Spleen (tissue), 11 donors: ENCODE data around the gene FOXP1. TPM values are rescaled to one million over a fixed set of nuclear protein-coding genes. Genes with fewer than 3 reads are reported as not detected.

ENCODE experiments used
- DNase-seq: peaks from one replicate; pipeline ENCODE4 v3.0.0-alpha.2; 2020
- H3K27ac ChIP-seq, 8 donors: fragments of 200-600 bp; sonication (generic) in 7 of 8; 1 replicate in 4 of 8; 2 replicates in 4 of 8; pipeline versions ENCODE4 v1.5.0 to v1.8.0; 2016 to 2021; ENCODE audit warnings: inconsistent platforms in 4 of 8, mild to moderate bottlenecking in 4 of 8, moderate library complexity in 1 of 8
- H3K27me3 ChIP-seq, 7 donors: fragments of 200-600 bp; sonication (generic) in 6 of 7; replicated peaks in 1 of 7; 1 replicate in 4 of 7; 2 replicates in 3 of 7; pipeline versions ENCODE4 v1.5.0 to v1.8.0; 2016 to 2021; ENCODE audit warnings: inconsistent platforms in 3 of 7, mild to moderate bottlenecking in 1 of 7
- H3K36me3 ChIP-seq, 6 donors: fragments of 200-600 bp; sonication (generic) in 5 of 6; 1 replicate in 4 of 6; 2 replicates in 2 of 6; pipeline versions ENCODE4 v1.5.0 to v1.8.0; 2016 to 2021; ENCODE audit warnings: inconsistent platforms in 2 of 6
- H3K4me1 ChIP-seq, 6 donors: fragments of 200-600 bp; sonication (generic) in 5 of 6; 1 replicate in 3 of 6; 2 replicates in 3 of 6; pipeline versions ENCODE4 v1.5.0 to v1.8.0; 2016 to 2021; ENCODE audit warnings: inconsistent platforms in 3 of 6
- H3K4me3 ChIP-seq, 8 donors: fragments of 200-600 bp; sonication (generic) in 7 of 8; 1 replicate in 4 of 8; 2 replicates in 4 of 8; pipeline versions ENCODE4 v1.5.0 to v1.8.0; 2016 to 2021; ENCODE audit warnings: inconsistent platforms in 4 of 8, mild to moderate bottlenecking in 4 of 8, moderate library complexity in 2 of 8
- H3K9me3 ChIP-seq, 8 donors: fragments of 200-600 bp; sonication (generic) in 7 of 8; 1 replicate in 4 of 8; 2 replicates in 4 of 8; pipeline versions ENCODE4 v1.5.0 to v1.8.0; 2016 to 2021; ENCODE audit warnings: inconsistent platforms in 4 of 8
- POLR2A ChIP-seq, 3 donors: fragments of 450-650 bp; IDR thresholded peaks; one replicate each; pipeline ENCODE4 v1.5.1; 2017; ENCODE audit warnings: antibody characterized with exemption in 3 of 3, mild to moderate bottlenecking in 1 of 3
- POLR2AphosphoS5 ChIP-seq, 3 donors: sonication (generic); formaldehyde crosslinking; IDR thresholded peaks; one replicate each; pipeline ENCODE4 v1.5.1; 2017; ENCODE audit warnings: antibody characterized with exemption in 3 of 3
- WGBS, 5 donors: extraction: QIAGEN DNeasy Blood & Tissue Kit in 3 of 5; methylation state at CpG; one replicate each; pipeline versions ENCODE4 v1.1.5 to v1.1.7; 2013 to 2018; 5-methylcytosine and 5-hydroxymethylcytosine counted together
- intact Hi-C: fragments of 100-400 bp; cut with DNase I; formaldehyde crosslinking; loops from one replicate; pipeline ENCODE4 v1.15.0; 2023; ENCODE audit warnings: low total_unique reads
- polyA plus RNA-seq, 3 donors: library from polyadenylated mRNA; stranded (reverse); fragments of 200-250 nt; gene quantifications; one replicate each; pipeline ENCODE4 v1.2.1, GENCODE V29; 2013
- total RNA-seq, 7 donors: library from RNA; depleted of rRNA in 3 of 7; stranded (reverse); fragments of >200 nt in 3 of 7; fragmentation: NEBNext Ultra II Directional in 4 of 7; extraction: Animal tissue kit (Norgen Biotek cat#: 25700) in 4 of 7; gene quantifications; one replicate each; pipeline versions ENCODE4 v1.1.0 to v1.2.1, GENCODE V29; 2016 to 2021
- TF ChIP-seq, protein P1 (sequence below), 11 experiments: fragments of 200-600 bp in 7 of 11; fragments of 450-650 bp in 4 of 11; sonication (generic) in 4 of 11; IDR thresholded peaks in 8 of 11; conservative IDR thresholded peaks in 3 of 11; 1 replicate in 7 of 11; 2 replicates in 4 of 11; pipeline versions ENCODE4 v1.4.0 to v1.8.0; 2016 to 2021; ENCODE audit warnings: antibody characterized with exemption in 11 of 11, inconsistent platforms in 4 of 11, mild to moderate bottlenecking in 1 of 11
- donor health status: healthy with polysubstance abuse.
- donor health status: DM: no; HTN: no; CAD: no; lungs with moderate emphysema.
- donor health status: DM: no; HTN: no; CAD: no.
- donor health status: Bipolar disorder and iron deficiency.
- donor health status: healthy.
- donor health status: DM: no; HTN: no; CAD: no.
- donor health status: DM: yes; HTN: yes; CAD: no.

Gene FOXP1
- total and polyA plus RNA-seq, 10 donors: 11.1 to 202 (median 153) TPM

DNA sequence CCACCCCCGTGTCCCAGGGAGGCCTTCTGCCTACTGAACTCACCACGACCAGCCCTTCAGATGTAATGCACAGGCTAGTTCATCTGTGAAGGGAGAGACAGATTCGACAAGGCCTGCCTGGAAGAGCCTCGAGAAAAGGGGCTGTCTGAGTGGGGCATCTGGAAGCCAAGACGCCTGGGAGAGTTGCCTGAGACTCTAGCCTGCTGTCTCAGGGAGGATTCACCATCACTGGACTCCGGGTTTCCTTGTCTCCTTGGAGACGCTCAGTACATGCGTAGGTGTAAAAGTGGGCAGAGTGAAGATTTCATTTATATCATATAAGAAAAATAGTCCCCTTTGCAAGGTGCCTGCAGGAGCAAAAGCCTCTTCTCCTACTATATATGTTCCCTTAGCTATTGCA lies 468.9 kb downstream of the FOXP1 start:
- Histone ChIP-seq H3K36me3 (peaks cover 0 to 45% (median 23%) of the 10 kb centered on the region in 6 donors), H3K9me3 (no peaks in the 10 kb centered on the region), H3K27ac (no peak overlapping the region), H3K27me3 (no peaks in the 10 kb centered on the region), H3K4me3 (no peak overlapping the region), H3K4me1 (peaks cover 8 to 79% (median 25%) of the 10 kb centered on the region in 6 donors)
- no peak for DNase-seq
- WGBS, 5 donors: 90 to 95% (median 92%) methylated on average over 8 of the region's 8 CpGs
- intact Hi-C loops: no loop called here
- TF ChIP-seq POLR2AphosphoS5 (IDR thresholded peaks at IDR 0.05): no peak
- TF ChIP-seq, protein P1, sequence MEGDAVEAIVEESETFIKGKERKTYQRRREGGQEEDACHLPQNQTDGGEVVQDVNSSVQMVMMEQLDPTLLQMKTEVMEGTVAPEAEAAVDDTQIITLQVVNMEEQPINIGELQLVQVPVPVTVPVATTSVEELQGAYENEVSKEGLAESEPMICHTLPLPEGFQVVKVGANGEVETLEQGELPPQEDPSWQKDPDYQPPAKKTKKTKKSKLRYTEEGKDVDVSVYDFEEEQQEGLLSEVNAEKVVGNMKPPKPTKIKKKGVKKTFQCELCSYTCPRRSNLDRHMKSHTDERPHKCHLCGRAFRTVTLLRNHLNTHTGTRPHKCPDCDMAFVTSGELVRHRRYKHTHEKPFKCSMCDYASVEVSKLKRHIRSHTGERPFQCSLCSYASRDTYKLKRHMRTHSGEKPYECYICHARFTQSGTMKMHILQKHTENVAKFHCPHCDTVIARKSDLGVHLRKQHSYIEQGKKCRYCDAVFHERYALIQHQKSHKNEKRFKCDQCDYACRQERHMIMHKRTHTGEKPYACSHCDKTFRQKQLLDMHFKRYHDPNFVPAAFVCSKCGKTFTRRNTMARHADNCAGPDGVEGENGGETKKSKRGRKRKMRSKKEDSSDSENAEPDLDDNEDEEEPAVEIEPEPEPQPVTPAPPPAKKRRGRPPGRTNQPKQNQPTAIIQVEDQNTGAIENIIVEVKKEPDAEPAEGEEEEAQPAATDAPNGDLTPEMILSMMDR (IDR thresholded peaks at IDR 0.05 in 8 of 11, conservative IDR thresholded peaks at IDR 0.05 in 3 of 11): no peak
- no peak for TF ChIP-seq POLR2A (IDR thresholded peaks at IDR 0.05)

DNA sequence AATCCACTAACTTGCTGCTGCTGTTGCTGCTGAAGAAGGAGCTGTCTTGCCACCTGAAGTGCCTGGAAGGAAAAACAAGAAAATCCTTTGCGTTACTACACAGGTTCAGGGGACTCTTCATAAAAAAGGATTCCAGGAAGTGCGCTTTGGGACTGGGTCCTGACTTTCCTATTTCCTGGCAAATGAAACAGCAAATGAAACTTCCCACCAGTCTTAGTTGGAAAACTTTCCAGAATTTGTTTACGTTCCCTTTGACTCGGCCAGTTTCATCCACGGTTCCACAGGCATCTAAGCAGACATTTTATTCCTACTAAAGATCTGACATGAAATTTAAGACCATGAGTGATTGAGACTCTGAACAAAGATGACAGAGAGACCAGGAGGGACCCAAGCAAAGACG lies 471.0 kb downstream of the FOXP1 start:
- H3K4me3 ChIP-seq: no peak overlapping the region
- 76 to 89% (median 80%) methylated on average over 6 of the region's 6 CpGs for WGBS, 5 donors
- peaks cover 0 to 79% (median 27%) of the 10 kb centered on the region in 6 donors for H3K4me1 ChIP-seq
- peaks cover 0 to 63% (median 23%) of the 10 kb centered on the region in 6 donors for H3K36me3 ChIP-seq
- H3K27ac ChIP-seq: no peak overlapping the region
- H3K27me3 ChIP-seq: no peaks in the 10 kb centered on the region
- DNase-seq: no peak
- no peaks in the 10 kb centered on the region for H3K9me3 ChIP-seq
- intact Hi-C loops: no loop called here
- TF ChIP-seq, protein P1 (IDR thresholded peaks at IDR 0.05 in 8 of 11, conservative IDR thresholded peaks at IDR 0.05 in 3 of 11): no peak
- TF ChIP-seq POLR2A (IDR thresholded peaks at IDR 0.05) (no peak), POLR2AphosphoS5 (IDR thresholded peaks at IDR 0.05) (no peak)

DNA sequence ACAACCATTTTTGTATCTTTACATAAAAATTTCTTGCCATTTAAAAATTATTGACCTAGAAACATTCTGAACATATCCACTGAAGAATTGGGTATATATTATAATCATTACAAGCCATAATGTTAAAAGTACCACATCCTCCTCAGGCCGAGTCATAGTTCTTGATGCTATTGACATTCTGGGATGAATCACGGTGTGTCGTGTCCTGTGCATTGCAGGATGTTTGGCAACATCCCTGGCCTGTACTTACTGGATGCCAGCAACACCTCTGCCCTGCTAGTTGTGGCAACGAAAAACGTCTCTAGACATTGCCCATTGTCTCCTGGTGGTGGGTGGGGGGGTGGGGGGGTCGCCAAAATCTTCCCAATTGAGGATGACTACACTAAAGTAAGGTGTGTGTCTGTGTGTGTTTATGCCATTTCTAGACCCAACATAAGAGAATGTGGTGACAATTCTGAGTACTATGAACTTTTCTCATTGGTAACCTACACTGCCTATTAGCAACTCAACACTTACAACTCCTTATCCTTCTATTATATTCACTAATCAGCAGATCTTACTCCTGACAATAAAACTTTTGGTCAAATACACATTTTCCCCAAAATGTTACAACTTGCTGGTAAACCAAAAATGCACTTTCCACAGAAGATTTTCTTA lies 471.6 kb downstream of the FOXP1 start:
- peaks cover 0 to 63% (median 23%) of the 10 kb centered on the region in 6 donors for H3K36me3 ChIP-seq
- no peak overlapping the region for H3K27ac ChIP-seq
- H3K4me1 ChIP-seq: peaks cover 0 to 80% (median 26%) of the 10 kb centered on the region in 6 donors
- WGBS, 5 donors: 51 to 83% (median 73%) methylated on average over 6 of the region's 6 CpGs
- no peak overlapping the region for H3K4me3 ChIP-seq
- no peaks in the 10 kb centered on the region for H3K9me3 ChIP-seq
- TF ChIP-seq, protein P1 (IDR thresholded peaks at IDR 0.05 in 8 of 11, conservative IDR thresholded peaks at IDR 0.05 in 3 of 11): no peak
- no peak for TF ChIP-seq POLR2A (IDR thresholded peaks at IDR 0.05)
- no peak for TF ChIP-seq POLR2AphosphoS5 (IDR thresholded peaks at IDR 0.05)
- no peak for DNase-seq
- H3K27me3 ChIP-seq: no peaks in the 10 kb centered on the region
- intact Hi-C loops: no loop called here

DNA sequence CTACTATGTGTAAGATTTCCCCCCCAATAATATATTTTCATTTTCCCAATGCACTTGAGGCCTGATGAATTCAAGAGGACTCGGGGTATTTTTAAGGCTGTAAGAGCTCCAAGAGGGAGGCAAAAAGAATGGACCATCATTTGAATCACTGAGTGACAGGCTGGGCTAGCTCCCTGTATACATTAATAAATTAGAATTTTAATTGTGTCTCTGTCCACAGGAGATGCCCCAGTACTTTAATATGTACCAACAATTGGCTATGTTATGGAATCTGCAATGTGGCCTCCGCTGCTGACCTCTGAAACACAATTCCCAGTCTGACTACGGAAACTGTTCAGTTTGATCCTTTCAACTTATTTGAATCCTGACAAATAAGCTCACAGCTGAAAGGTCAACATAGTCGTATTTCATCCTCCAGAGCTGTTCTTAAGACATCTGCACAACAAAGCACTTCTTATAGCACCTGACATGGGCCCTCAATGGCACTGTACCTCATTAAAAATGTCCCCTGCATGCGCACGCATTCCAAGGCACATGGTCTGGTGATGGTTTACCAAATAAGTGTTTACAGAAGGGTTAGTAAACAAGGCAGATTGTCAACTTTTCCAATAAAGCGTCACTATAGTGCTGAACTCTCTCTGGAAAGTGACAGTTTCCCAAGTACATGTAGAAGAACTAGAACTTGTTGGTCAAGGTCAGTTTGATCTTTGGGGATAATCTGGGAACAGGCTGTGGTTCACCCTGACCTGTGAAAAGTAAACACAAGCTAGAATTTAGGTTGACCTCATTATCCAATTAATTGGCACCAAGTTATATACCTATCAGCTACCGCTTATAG lies 472.9 kb downstream of the FOXP1 start:
- Histone ChIP-seq H3K27ac (peak overlapping the region in 2 of 8 donors; percentile 6 to 69), H3K36me3 (peaks cover 0 to 71% (median 23%) of the 10 kb centered on the region in 6 donors), H3K4me3 (no peak overlapping the region), H3K9me3 (no peaks in the 10 kb centered on the region), H3K27me3 (no peaks in the 10 kb centered on the region), H3K4me1 (peaks cover 0 to 81% (median 32%) of the 10 kb centered on the region in 6 donors)
- intact Hi-C loops: no loop called here
- no peak for DNase-seq
- 87 to 92% (median 91%) methylated on average over 8 of the region's 8 CpGs for WGBS, 5 donors
- no peak for TF ChIP-seq POLR2A (IDR thresholded peaks at IDR 0.05)
- TF ChIP-seq, protein P1 (IDR thresholded peaks at IDR 0.05 in 8 of 11, conservative IDR thresholded peaks at IDR 0.05 in 3 of 11): no peak
- no peak for TF ChIP-seq POLR2AphosphoS5 (IDR thresholded peaks at IDR 0.05)
